Caki2 (cell line): Measurements from ENCODE around the gene RPRML. TPM values are rescaled to one million over a fixed set of nuclear protein-coding genes. Genes with fewer than 3 reads are reported as not detected.

ENCODE experiments used
- DNase-seq: peaks from one replicate; pipeline ENCODE4 v3.0.0-alpha.2; 2015; ENCODE audit warnings: low read depth
- in situ Hi-C: cut with HindIII; loops from 2 replicates; pipeline ENCODE4 v1.10.0; 2016; ENCODE audit warnings: low sequenced_read_pairs, low pct_unique_long_range_greater_than_20kb, mixed read lengths
- total RNA-seq: library from RNA; depleted of rRNA; stranded (reverse); fragments of >200 nt; shearing (Covaris generic); gene quantifications from 2 replicates; pipeline ENCODE4 v1.2.3, GENCODE V29; 2014; ENCODE audit warnings: low replicate concordance

Gene RPRML
- total RNA-seq, 1 experiment from 2014 or later: not detected

DNA sequence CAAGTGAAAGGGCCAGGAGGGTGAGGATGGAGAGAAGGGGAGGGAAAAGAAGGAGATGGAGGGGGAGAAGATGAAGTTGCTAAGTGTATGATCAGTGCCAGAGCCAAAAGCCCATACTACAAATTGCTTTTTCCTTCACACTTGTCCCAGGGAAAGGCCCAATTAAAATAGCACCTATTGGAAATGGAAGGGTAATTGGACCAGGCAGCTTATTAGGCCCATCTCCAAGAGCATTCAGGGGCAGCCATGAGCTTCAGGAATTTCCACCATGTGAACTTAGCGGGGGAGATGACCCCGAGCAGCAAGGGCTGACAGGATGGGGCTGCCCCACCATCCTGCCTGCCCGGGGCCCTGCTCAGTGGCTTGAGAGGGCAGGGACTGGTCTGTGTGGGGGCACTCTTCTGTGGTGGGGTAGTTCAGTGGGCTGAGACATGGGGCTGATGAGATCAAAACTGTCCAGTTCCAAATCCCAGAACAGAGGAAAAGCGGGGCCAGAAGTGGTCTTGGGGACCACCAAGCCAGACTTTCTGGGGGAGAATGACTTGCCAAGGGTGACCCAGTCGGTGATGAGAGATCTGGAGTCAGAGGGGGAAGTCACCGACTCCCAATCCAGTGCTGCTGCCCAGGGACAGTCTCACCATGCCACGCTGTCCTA, 28.6 kb downstream of the RPRML start:
- DNase-seq: no peak
- in situ Hi-C loops: no loop called here

DNA sequence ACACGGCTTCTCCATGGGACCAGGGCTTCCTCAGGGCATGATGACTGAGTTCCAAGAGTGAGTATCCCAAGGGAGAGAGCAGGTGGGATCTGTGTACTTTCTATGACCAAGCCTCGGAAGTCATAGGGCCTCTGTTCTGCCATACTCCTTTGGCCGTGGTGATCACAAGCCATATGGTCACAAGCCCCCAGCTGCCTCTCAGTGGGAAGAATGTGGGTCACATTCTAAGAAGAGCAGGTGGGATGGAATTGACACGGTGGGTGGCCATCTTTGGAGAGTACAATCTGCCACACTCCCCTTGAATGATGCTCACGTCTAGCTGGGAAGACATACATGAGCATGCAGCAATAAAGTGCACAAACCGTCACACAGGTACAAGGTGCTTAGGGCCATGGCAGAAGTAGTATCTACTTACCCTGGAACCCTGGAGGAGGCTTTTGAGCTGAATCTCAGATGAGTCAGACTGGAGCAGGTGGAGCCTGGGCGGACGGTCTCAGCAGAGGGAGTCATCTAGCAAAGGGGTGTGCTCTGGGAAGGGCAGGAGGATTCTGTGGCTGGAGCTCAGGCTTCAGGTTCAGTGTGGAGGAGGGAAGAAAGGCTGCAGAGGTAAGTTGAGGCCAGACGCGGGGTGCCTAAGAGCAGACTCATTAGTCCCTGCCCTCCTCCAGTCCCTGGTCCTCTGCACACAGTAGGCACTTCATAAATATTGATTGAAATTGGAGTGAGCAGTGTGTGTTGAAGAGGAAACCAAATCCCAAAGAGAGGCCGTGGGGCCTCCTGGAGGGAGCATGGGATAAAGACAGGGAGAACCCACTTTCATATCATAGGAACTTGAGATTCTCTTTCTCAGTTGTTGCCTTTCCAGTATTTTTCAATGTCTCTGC, 29.5 kb downstream of the RPRML start:
- no peak for DNase-seq
- in situ Hi-C loops: no loop called here

- in situ Hi-C loops: no loop called here
These were observed 30.5 kb downstream of the RPRML start for GRCh38 chr17:46948544-46948943.

GRCh38 chr17:46947216-46947615, 31.8 kb downstream of the RPRML start:
- in situ Hi-C loops: no loop called here
- DNase-seq: no peak

More at GRCh38 chr17:46948544-46948943, 30.5 kb downstream of the RPRML start:
- DNase-seq: no peak

- in situ Hi-C loops: no loop called here
- DNase-seq: no peak
These were observed 34.1 kb downstream of the RPRML start for GRCh38 chr17:46944931-46945330.

GRCh38 chr17:46943501-46944393, 35.3 kb downstream of the RPRML start:
- in situ Hi-C loops: no loop called here
- no peak for DNase-seq

GRCh38 chr17:46943218-46943500, 35.9 kb downstream of the RPRML start:
- no peak for DNase-seq
- in situ Hi-C loops: no loop called here

GRCh38 chr17:46942441-46943217, 36.4 kb downstream of the RPRML start:
- in situ Hi-C loops: no loop called here
- DNase-seq: peak; percentile 49

DNA sequence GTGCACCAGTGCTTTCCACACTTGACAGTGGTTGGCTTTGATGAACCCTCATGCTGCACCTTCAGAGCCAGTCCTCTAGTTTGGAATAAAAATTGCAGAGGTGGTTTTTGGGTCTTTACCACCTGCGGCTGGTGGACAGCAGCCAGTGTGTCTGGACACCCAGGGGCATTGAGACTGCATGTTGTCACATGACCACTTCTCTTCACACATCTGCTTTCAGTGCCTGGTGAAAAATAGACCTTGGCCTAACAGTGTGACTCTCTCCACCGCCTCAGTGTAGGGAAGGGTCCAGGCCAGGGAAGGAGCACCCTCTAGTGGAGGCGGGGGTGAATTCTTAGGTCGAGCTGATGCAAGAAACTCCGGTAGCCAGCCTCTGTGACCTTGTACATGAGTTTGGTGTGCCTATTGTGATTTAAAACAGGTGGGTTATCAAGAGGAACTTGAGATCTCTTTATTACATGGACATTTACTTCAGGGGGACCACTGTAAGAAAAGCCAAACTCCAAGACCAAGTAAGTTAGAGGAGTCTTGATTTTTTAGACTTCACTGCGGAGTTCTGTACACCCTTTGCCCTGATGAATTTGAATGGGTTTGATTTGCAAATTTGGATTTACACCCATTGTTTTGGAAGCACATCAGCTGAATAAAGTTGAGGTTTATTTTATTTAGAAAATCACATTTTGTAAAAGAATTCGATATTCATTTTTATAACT, 38.2 kb downstream of the RPRML start:
- peak; percentile 66 for DNase-seq
- in situ Hi-C loops: no loop called here

DNA sequence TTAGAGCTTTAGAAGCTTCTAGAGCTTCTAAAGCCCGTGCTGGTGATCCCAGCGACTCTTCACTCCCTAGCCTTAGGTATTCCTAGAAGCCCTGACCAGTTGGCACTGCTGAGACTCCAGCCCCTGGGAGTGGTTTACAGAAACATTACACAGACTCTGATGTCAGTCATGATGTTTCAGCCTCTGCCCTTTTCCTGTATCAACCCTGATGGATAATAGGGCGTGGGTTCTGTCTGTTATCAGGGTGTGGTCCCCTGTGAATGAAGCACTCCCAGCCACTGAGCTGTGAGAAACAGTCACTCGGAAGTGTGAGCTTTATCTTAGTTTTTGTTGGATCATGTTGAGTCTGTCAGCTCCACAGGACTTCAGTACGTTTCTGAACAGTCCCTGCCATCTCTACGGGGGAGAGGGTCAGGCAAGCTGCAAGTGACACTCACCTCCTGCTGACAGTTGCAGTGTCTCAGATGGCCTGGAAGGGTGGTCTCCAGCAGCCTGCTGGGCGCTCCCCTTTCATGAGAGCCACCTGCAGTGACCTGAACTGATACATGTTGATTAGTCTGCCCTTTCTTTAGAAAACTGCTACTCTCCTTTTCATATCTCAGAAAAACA, 43.3 kb downstream of the RPRML start:
- in situ Hi-C loops: no loop called here
- peak; percentile 54 for DNase-seq

GRCh38 chr17:46931596-46931995, 47.5 kb downstream of the RPRML start:
- in situ Hi-C loops: no loop called here
- DNase-seq: no peak

DNA sequence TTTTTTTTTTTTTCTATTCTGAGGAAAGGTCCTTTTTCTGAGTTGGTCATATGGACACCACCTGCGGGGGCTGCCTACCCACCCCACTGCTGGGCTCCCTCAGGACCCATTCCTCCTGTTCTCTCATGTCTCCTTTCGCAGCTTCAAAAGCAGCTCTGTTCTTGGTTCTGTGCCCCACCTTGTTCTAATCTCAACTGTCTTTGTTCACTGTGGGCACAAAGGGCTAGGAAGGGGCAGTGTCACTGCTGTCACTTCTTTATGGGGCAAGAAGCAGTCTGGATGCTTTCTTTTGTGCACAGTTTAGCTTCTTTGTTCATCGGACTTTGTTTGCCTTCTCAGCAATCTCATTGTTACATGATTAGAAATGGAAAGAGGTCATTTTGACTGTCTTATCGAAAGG, 49.0 kb downstream of the RPRML start:
- in situ Hi-C loops: no loop called here

GRCh38 chr17:46929413-46929812, 49.6 kb downstream of the RPRML start:
- peak; percentile 74 for DNase-seq

More for the DNA sequence above, 49.0 kb downstream of the RPRML start:
- DNase-seq: no peak

GRCh38 chr17:46928467-46929261, 50.4 kb downstream of the RPRML start:
- DNase-seq: no peak
- in situ Hi-C loops: no loop called here

More at GRCh38 chr17:46929413-46929812, 49.6 kb downstream of the RPRML start:
- in situ Hi-C loops: no loop called here
